ENCODE results near the gene SUGP1. TPM values are rescaled to one million over a fixed set of nuclear protein-coding genes. Genes with fewer than 3 reads are reported as not detected.

The SUGP1 gene
- total and polyA plus RNA-seq, 10 donors = 29.3 to 63.1 (median 52.5) TPM

GRCh38 chr19:19268453-19269385, 51.6 kb downstream of the SUGP1 start:
- Histone ChIP-seq H3K36me3 (no peaks in the 10 kb centered on the region), H3K4me3 (no peak overlapping the region), H3K4me1 (peaks cover 0 to 11% (median 8%) of the 10 kb centered on the region in 6 donors), H3K9me3 (no peaks in the 10 kb centered on the region), H3K27ac (no peak overlapping the region), H3K27me3 (replicated peaks in 1 of 7) (peaks cover 0 to 21% (median 6%) of the 10 kb centered on the region in 7 donors)
- no peak for DNase-seq
- intact Hi-C loops (cut with DNase I; ENCODE audit: low total_unique reads) = no loop called here
- TF ChIP-seq, protein P1, sequence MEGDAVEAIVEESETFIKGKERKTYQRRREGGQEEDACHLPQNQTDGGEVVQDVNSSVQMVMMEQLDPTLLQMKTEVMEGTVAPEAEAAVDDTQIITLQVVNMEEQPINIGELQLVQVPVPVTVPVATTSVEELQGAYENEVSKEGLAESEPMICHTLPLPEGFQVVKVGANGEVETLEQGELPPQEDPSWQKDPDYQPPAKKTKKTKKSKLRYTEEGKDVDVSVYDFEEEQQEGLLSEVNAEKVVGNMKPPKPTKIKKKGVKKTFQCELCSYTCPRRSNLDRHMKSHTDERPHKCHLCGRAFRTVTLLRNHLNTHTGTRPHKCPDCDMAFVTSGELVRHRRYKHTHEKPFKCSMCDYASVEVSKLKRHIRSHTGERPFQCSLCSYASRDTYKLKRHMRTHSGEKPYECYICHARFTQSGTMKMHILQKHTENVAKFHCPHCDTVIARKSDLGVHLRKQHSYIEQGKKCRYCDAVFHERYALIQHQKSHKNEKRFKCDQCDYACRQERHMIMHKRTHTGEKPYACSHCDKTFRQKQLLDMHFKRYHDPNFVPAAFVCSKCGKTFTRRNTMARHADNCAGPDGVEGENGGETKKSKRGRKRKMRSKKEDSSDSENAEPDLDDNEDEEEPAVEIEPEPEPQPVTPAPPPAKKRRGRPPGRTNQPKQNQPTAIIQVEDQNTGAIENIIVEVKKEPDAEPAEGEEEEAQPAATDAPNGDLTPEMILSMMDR (IDR thresholded peaks at IDR 0.05 in 8 of 11, conservative IDR thresholded peaks at IDR 0.05 in 3 of 11) = no peak
- WGBS, 5 donors = 79 to 86% (median 83%) methylated on average over 9 to 10 of the region's 10 CpGs

DNA sequence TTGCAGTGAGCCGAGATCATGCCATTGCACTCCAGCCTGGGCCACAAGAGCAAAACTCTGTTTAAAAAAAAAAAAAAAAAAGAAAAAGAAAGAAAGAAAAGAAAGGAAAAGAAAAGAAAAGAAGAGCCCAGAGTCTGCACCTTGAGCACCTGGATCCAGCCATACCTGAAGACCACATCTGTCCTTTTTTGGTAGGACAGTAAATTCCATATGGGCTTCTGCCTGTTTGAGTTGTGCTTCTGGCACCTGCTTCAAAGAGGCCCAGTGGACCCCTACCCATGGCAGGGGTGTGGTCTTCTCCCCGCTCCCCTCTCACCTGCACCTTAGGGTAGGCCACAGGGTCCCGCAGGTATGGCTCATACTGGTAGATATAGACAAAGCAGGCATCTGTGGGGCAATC, 53.0 kb downstream of the SUGP1 start:
- no peaks in the 10 kb centered on the region for H3K9me3 ChIP-seq
- H3K4me3 ChIP-seq = no peak overlapping the region
- H3K36me3 ChIP-seq = no peaks in the 10 kb centered on the region
- H3K27me3 ChIP-seq (replicated peaks in 1 of 7) = peaks cover 0 to 20% (median 9%) of the 10 kb centered on the region in 7 donors
- H3K4me1 ChIP-seq = peaks cover 0 to 4% (median 0%) of the 10 kb centered on the region in 6 donors
- intact Hi-C loops (cut with DNase I; ENCODE audit: low total_unique reads) = no loop called here
- H3K27ac ChIP-seq = no peak overlapping the region
- WGBS, 5 donors = 89 to 98% (median 93%) methylated on average over 3 of the region's 3 CpGs
- no peak for TF ChIP-seq POLR2A (IDR thresholded peaks at IDR 0.05)
- TF ChIP-seq, protein P1 (IDR thresholded peaks at IDR 0.05 in 8 of 11, conservative IDR thresholded peaks at IDR 0.05 in 3 of 11) = no peak
- TF ChIP-seq POLR2AphosphoS5 (IDR thresholded peaks at IDR 0.05) = no peak
- no peak for DNase-seq

DNA sequence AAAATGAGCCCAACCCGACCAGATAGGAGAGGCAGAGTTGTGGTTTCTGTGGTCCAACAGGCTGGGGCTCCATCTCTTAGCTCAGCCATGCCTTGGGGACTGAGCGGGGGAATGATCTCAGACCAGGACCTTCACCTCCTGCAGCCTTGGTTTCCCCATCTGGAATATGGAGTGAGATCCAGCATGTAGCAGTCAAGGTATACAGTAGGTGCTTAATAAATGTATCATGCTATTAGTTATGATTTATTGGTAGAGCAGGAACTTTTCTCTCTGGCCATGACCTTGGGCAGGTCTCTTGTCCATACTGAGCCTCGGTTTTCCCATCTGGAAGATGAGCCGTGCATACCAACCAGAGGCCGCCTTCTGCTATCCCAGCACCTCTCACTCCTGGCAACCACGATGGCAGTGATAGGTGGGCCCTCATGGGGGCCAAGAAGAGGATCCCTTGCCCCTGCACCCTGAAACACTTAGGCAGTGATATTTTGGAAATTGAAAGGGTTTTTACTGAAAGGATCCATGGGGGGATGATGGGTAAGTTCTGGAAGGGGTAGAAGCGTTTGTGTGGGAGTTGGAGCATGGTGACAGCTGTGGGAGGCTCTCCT, 56.3 kb downstream of the SUGP1 start:
- Histone ChIP-seq H3K4me3 (no peak overlapping the region), H3K9me3 (peaks cover 0 to 8% (median 0%) of the 10 kb centered on the region in 8 donors), H3K36me3 (no peaks in the 10 kb centered on the region), H3K27me3 (replicated peaks in 1 of 7) (peaks cover 0 to 48% (median 35%) of the 10 kb centered on the region in 7 donors), H3K27ac (no peak overlapping the region), H3K4me1 (peaks cover 0 to 15% (median 11%) of the 10 kb centered on the region in 6 donors)
- no peak for TF ChIP-seq POLR2AphosphoS5 (IDR thresholded peaks at IDR 0.05)
- TF ChIP-seq POLR2A (IDR thresholded peaks at IDR 0.05) = no peak
- TF ChIP-seq, protein P1 (IDR thresholded peaks at IDR 0.05 in 8 of 11, conservative IDR thresholded peaks at IDR 0.05 in 3 of 11) = no peak
- intact Hi-C loops (cut with DNase I; ENCODE audit: low total_unique reads) = no loop called here
- DNase-seq = no peak
- WGBS, 5 donors = 72 to 84% (median 78%) methylated on average over 7 of the region's 7 CpGs
